Natural killer cell treated with Interleukin-12 subunit alpha and Interleukin-12 subunit beta and Interleukin-15 and Interleukin-18, amount 100 ng/mL, for 72 hours (primary cell): Measurements from ENCODE around the gene EFNA5. TPM values are rescaled to one million over a fixed set of nuclear protein-coding genes. Genes with fewer than 3 reads are reported as not detected.

Source experiments
- ATAC-seq, 2 donors: fragments of 150-1000 bp; cut with Tn5 transposase in 1 of 2; sonication (Bioruptor Pico), chemical (Tn5 transposase) in 1 of 2; 2 replicates each; pipeline ENCODE4 v1.10.0; 2021
- DNase-seq: peaks from one replicate; pipeline ENCODE4 v3.0.0; 2022; ENCODE audit warnings: low spot score
- H3K27ac Mint-ChIP-seq, 2 donors: 1 replicate in 1 of 2; 2 replicates in 1 of 2; pipeline ENCODE4 v1.8.0; 2022; ENCODE audit warnings: mixed read lengths in 2 of 2, mild to moderate bottlenecking in 1 of 2, moderate library complexity in 1 of 2
- H3K27me3 Mint-ChIP-seq, 2 donors: 1 replicate in 1 of 2; 2 replicates in 1 of 2; pipeline ENCODE4 v1.8.0; 2022; ENCODE audit warnings: mixed read lengths in 2 of 2
- H3K36me3 Mint-ChIP-seq: one replicate; pipeline ENCODE4 v1.8.0; 2022; ENCODE audit warnings: mixed read lengths
- H3K4me1 Mint-ChIP-seq, 2 donors: 1 replicate in 1 of 2; 2 replicates in 1 of 2; pipeline ENCODE4 v1.8.0; 2022; ENCODE audit warnings: low read depth in 2 of 2, mixed read lengths in 2 of 2, mild to moderate bottlenecking in 1 of 2
- H3K4me3 Mint-ChIP-seq: one replicate; pipeline ENCODE4 v1.8.0; 2022; ENCODE audit warnings: mixed read lengths
- H3K9me3 Mint-ChIP-seq: 2 replicates; pipeline ENCODE4 v1.8.0; 2022; ENCODE audit warnings: mixed read lengths
- total RNA-seq, 2 donors: library from RNA; stranded (reverse); gene quantifications; one replicate each; pipeline ENCODE4 v1.2.3, GENCODE V29; 2022

Gene EFNA5
- total RNA-seq, 2 donors from 2014 or later: 1.2 to 2.2 TPM

DNA sequence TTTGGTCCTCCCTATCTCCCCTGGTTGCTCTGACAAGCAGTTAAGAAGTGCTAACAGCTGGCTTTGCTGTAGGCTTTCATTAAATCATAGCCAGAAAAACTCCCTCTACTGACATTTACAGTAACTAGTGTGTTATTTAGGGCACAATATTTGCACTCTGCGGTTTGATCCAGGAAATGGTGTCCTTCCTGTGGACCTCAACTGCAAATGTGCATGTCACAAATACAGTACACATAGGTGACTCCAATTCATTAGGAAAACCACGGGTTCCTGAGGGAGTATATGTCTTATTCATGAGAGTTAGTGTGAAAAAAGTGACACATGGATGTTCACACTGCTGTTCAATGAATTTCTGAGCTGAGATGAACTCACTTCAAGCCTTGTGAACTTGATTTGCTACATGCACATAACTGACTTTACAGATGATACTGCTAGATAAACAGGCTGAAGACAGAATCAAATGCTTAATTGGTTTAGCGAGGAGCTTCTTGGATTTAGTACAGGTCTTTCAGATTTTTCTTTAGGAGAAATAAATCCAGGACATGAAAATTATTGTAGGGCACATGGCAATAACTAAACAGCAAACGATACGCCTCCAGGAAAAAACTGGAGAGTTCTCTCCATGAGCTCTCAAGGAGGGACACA, 281.5 kb downstream of the EFNA5 start:
- Mint-ChIP-seq H3K4me1 (peaks cover 39 to 43% of the 10 kb centered on the region in 2 donors), H3K27me3 (no peaks in the 10 kb centered on the region), H3K27ac (peak overlapping the region; percentile 95 to 99), H3K36me3 (no peaks in the 10 kb centered on the region), H3K4me3 (peak overlapping the region; percentile 95), H3K9me3 (no peaks in the 10 kb centered on the region)
- peak; percentile 71 to 84 for ATAC-seq
- peak; percentile 70 for DNase-seq

DNA sequence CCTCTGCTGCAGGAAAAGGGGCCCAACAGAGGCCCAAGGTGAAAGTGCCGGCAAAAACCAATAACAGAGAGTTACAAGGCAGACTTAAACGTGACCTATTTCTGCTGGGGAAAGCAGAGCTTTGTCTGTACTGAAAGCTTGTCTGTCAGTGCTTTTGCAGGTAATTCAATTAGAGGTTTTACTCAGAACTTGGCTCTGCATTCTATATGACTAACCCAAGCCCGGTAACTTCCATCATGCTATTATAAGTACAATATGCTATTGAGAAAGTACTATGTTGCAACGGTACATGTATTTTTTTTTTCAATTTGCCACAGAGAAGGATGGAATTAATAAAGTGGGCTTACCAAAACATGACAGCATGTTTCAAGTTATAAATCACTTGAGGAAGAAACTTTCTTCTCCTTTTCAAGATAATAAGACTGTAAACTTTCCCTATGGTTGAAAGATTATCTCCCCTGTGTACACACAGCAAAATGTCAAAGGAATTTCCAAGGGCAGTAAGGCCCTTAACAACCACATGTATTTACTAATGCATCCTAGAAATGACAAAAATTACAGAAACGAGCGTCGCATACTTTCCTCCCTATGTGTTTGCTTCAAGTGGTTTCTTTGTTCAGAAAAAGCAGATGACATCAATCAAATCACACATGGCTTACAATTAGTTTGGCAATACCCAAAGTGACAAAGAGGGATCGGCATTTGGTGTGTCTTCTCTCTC, 282.4 kb downstream of the EFNA5 start:
- H3K36me3 Mint-ChIP-seq: no peaks in the 10 kb centered on the region
- H3K4me3 Mint-ChIP-seq: peak overlapping the region; percentile 95
- peaks cover 39 to 41% of the 10 kb centered on the region in 2 donors for H3K4me1 Mint-ChIP-seq
- peak overlapping the region; percentile 95 to 99 for H3K27ac Mint-ChIP-seq
- H3K27me3 Mint-ChIP-seq: no peaks in the 10 kb centered on the region
- DNase-seq: peak; percentile 63
- H3K9me3 Mint-ChIP-seq: no peaks in the 10 kb centered on the region
- peak; percentile 89 to 90 for ATAC-seq

DNA sequence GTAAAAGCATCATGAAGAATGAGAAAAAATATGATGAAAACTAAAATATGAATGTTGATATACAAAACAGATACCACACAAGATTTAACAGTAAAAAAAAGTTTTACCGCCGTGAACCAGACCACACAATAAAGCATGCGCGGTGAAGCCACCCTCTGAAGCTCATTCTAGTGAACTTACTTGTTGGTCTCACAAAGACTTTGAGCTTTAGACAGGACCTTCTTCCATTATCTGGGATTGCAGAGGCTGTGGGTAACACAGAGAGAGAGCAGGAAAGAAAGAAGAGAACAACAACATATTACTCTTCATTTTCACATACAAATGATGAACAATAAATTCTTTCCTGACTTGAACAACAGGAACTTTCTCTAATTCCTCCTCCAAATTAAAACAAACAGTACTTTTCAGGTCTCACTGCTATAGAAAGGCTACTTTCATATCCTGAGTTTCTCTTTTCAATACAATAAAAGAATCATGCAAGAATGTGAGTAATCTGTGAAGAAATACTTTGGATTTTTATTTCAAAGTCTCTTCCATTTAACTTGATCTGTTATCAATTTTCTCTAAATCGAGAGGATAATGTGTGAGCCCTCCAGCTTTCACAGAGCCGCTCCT, 283.1 kb downstream of the EFNA5 start:
- peak overlapping the region; percentile 95 for H3K4me3 Mint-ChIP-seq
- ATAC-seq: peak in 1 of 2 donors; percentile 48
- H3K27ac Mint-ChIP-seq: peak overlapping the region; percentile 95 to 99

DNA sequence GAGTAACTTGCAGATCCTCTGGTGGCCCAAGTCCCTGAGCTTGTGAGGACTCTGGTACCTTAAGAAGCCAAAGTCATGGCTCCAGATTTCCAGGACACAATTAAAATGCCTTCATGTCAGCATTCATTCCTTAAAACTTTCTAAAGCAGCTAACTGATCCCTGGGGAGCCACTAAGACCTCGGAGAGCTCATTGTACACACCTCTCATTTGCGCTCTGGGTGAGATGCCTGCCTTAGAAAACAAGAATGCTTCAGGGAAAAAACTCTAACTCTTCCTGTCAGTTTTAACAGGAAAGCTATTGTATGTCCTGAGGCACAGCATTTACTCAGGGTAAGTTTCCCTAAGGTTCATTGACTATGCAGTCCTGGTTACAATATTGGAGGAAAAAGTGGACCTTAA, 285.0 kb downstream of the EFNA5 start:
- Mint-ChIP-seq H3K4me1 (peaks cover 33 to 34% of the 10 kb centered on the region in 2 donors), H3K4me3 (peak overlapping the region; percentile 15), H3K27me3 (no peaks in the 10 kb centered on the region), H3K36me3 (no peaks in the 10 kb centered on the region), H3K27ac (peak overlapping the region in 1 of 2 donors; percentile 72), H3K9me3 (no peaks in the 10 kb centered on the region)
- ATAC-seq: no peak
- DNase-seq: no peak

More for the DNA sequence above, 283.1 kb downstream of the EFNA5 start:
- Mint-ChIP-seq H3K36me3 (no peaks in the 10 kb centered on the region), H3K9me3 (no peaks in the 10 kb centered on the region), H3K4me1 (peaks cover 39 to 41% of the 10 kb centered on the region in 2 donors), H3K27me3 (no peaks in the 10 kb centered on the region)
- no peak for DNase-seq

DNA sequence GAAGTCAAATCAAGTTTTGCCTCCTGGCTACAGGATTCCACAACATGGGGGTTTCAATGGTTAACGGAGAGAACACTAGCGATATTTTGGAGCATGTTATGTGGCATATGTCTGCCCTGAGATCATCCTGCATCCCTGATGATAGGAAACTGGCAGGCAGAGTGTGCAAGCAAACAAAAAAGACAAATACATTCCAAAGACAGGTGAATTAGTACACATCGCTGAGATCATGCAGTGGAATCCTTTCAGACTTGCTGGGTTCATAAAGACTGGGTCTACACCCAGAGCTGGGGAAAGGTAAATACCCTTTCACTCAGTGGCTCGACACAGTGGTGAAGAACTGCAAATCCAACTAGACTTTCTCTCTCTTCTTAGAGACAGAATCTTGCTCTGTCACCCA, 286.5 kb downstream of the EFNA5 start:
- Mint-ChIP-seq H3K4me3 (no peak overlapping the region), H3K27me3 (no peaks in the 10 kb centered on the region), H3K4me1 (peaks cover 26 to 27% of the 10 kb centered on the region in 2 donors), H3K9me3 (no peaks in the 10 kb centered on the region), H3K36me3 (no peaks in the 10 kb centered on the region), H3K27ac (no peak overlapping the region)
- no peak for ATAC-seq
- no peak for DNase-seq

DNA sequence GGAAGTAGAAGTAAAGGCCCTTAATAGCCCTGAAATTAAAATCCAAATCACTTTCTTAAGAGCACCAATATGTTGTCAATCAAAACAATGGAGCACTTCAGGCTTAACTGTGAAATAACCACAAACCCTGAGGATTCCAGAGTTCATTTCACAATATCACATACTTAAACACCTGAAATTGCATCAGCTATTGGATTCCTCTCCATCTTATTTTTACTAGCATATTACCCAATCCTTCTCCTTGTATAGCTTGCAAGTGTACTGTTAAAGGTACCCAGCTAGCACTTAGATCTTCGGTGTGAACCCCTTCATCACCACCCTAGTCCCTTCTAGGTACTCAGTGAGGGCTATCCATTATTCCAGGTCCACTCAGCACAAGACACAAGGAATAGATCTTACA, 287.3 kb downstream of the EFNA5 start:
- DNase-seq (no peak), ATAC-seq (no peak)
- H3K4me1 Mint-ChIP-seq: peaks cover 21 to 23% of the 10 kb centered on the region in 2 donors
- H3K36me3 Mint-ChIP-seq: no peaks in the 10 kb centered on the region
- no peaks in the 10 kb centered on the region for H3K27me3 Mint-ChIP-seq
- H3K4me3 Mint-ChIP-seq: no peak overlapping the region
- H3K9me3 Mint-ChIP-seq: no peaks in the 10 kb centered on the region
- H3K27ac Mint-ChIP-seq: no peak overlapping the region

DNA sequence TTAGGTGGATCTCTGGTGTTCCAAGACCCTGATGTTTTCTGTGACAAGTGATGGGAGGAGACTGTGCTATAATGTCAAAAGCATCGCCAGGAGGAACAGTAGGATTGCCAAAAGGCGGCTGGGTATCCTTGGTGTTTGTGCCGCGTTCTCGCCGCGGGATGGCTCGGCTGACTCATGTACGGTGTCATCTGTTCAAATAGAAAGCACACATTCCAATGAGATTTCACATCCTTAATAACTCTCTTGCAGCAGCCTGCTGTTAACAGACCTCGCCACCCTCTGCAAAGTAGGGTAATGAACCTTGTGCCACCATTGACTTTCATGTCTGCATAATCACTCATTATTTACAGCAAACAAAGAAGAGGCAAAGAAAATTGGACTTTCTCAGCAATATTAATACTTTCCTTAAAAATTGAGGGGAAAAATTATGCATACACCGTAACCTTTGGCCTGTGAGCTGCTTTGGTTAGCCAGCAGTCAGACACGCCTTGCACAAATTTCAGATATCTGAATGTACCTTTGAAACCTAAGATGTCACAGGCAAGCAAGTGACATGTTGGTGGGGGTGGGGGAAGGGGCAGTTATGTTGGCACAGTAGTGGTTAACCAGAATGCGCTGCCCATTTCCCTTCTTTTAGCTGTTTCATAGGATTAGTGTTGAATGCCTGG, 289.4 kb downstream of the EFNA5 start:
- Mint-ChIP-seq H3K4me3 (no peak overlapping the region), H3K27ac (no peak overlapping the region)
- no peak for ATAC-seq

DNA sequence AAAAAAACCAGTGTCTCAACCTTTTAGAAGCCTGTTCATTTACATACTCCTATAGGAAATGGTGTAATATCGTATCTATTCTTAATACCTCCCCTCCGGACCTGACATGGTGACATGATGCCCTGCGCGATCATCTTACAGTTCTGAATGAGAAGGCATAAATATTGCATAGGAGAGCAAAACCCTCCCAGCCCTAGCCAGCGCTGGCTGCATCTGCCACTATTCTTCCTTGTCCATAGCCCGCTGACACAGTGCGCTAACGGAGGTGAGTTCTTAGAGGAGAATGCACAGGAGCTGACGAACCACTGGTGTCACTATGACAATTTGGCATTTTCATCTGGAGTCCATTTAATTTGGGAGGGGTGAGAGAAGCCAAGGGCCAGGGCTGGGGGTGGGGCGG, 290.1 kb downstream of the EFNA5 start:
- Mint-ChIP-seq H3K9me3 (no peaks in the 10 kb centered on the region), H3K27ac (no peak overlapping the region), H3K4me1 (peaks cover 14 to 16% of the 10 kb centered on the region in 2 donors), H3K27me3 (no peaks in the 10 kb centered on the region), H3K36me3 (no peaks in the 10 kb centered on the region), H3K4me3 (no peak overlapping the region)
- ATAC-seq: no peak
- no peak for DNase-seq

More for the DNA sequence above, 289.4 kb downstream of the EFNA5 start:
- H3K27me3 Mint-ChIP-seq: no peaks in the 10 kb centered on the region
- peaks cover 14 to 16% of the 10 kb centered on the region in 2 donors for H3K4me1 Mint-ChIP-seq
- no peak for DNase-seq
- H3K9me3 Mint-ChIP-seq: no peaks in the 10 kb centered on the region
- H3K36me3 Mint-ChIP-seq: no peaks in the 10 kb centered on the region

DNA sequence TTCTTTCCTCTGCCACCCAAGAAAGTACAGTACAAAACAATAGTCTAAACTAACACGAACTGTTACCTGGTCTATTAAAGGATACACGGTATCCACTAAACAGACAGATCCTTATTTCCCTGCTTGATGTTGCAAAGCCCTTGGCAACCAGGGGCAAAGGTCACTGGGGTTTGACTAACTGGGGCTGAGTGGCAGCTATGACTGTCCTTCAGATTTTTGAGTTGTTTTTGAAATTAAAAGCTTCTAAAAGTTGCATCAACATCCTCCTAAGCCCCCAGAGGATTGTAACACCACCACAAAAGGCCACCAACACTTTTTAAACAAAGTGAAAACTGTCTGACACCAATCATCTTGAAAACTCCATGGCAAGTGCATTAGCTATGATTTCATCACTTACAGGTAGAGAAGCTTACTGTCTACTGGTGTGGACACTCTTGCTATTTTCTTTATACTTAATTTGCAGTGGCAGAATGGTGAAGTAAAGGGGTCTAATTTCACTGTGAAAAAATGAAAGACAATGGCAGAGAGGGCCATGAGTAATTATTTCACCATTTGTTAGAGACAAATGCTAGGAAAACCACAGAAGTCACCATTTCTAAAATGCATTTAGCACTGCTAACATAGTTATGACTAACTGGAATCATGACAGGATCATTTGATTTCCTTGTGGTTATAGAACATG, 292.4 kb downstream of the EFNA5 start:
- H3K36me3 Mint-ChIP-seq: no peaks in the 10 kb centered on the region
- peak; percentile 81 to 87 for ATAC-seq
- peaks cover 16% of the 10 kb centered on the region in 2 donors for H3K4me1 Mint-ChIP-seq
- H3K4me3 Mint-ChIP-seq: no peak overlapping the region
- H3K27me3 Mint-ChIP-seq: no peaks in the 10 kb centered on the region
- H3K27ac Mint-ChIP-seq: peak overlapping the region; percentile 40 to 62
- H3K9me3 Mint-ChIP-seq: no peaks in the 10 kb centered on the region
- DNase-seq: no peak

DNA sequence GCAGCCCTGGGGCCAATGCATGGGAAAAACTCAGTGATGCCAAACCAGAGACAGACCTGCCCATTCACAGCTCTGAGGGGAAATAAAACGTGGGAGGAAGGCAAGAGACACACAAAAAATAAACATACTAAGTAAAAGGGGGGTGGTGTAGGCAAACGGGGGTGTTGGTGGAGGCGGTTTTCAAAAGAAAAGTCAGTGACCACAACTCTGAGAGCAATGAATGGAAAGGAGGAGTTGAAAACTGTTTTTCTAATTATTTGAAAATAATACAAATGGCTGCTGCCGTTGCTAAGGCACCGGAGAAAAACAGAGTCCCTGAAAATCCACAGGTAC, 293.5 kb downstream of the EFNA5 start:
- Mint-ChIP-seq H3K27ac (peak overlapping the region in 1 of 2 donors; percentile 75), H3K9me3 (no peaks in the 10 kb centered on the region), H3K36me3 (no peaks in the 10 kb centered on the region), H3K27me3 (no peaks in the 10 kb centered on the region), H3K4me3 (peak overlapping the region; percentile 42), H3K4me1 (peaks cover 16% of the 10 kb centered on the region in 2 donors)
- DNase-seq (no peak), ATAC-seq (no peak)

DNA sequence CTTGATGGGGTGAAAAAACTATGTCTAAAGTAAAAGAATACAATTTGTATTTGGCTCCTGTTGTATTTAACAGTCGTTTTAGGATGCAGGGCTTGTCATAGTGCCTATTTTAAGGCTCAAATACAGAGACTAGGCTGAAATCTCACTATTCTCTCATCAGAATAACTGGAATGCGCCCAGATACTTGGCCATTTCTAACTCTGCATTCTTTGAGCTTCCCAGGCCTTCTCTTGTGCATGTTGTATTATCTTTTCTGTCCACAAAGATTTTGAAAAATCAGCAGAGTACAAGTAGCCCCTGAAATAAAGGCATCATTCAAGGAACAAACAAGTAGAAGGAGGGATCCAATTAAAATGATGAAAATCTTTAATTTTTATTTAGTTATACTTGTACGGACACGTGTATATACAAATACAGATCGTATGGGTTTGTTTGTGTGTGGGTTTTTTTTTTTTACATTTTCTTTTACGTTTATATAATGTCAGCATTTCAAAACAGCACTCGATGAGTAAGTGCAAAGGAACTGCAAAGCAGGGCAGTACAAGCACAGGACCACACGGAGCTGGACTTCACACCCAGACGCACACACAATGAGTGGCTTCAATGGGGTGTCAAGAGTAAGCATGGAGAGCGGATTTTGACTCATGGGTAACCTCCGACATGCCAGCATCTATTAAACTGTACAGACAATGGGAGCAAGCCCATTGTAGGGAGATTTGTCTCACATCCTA, 294.0 kb downstream of the EFNA5 start:
- no peaks in the 10 kb centered on the region for H3K36me3 Mint-ChIP-seq
- peak overlapping the region; percentile 42 for H3K4me3 Mint-ChIP-seq
- H3K27me3 Mint-ChIP-seq: no peaks in the 10 kb centered on the region
- no peak for DNase-seq
- ATAC-seq: no peak
- peak overlapping the region in 1 of 2 donors; percentile 75 for H3K27ac Mint-ChIP-seq
- H3K9me3 Mint-ChIP-seq: no peaks in the 10 kb centered on the region
- peaks cover 16% of the 10 kb centered on the region in 2 donors for H3K4me1 Mint-ChIP-seq

DNA sequence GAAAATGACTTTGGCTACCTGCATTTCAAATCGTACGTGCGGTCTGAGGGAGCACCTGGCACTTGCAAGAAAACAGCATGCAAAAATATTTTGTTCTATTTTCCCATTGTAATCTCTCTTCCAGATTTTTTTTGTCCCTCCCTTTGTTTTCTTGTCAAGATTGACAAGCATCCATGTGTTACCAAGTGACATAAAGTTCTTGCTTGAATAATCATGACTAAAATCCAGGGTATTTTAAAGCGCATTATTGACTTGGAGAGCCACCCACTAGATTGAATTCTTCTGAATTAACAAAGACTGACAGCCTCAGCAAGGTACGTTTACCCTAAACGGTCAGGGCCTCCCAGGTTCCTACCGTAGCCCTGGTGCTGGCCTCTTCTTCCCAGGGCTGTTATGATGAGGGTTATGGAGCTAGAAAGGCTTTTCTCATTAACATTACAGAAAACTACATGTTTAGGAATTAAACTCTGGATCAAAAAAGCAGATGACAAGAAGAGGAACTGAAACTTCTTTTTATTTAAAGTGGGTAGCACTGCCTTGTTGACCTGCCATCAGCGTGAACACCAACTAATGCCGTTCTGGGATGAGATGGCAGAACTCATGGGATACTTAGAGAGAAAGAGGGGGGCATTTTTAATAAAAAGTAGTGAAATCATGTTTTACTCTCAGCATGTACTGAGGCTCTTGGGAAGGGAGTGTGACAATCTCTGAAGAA, 297.0 kb downstream of the EFNA5 start:
- H3K4me1 Mint-ChIP-seq: peaks cover 21% of the 10 kb centered on the region in 2 donors
- H3K9me3 Mint-ChIP-seq: no peaks in the 10 kb centered on the region
- no peaks in the 10 kb centered on the region for H3K36me3 Mint-ChIP-seq
- no peak for ATAC-seq
- H3K27me3 Mint-ChIP-seq: no peaks in the 10 kb centered on the region
- no peak overlapping the region for H3K27ac Mint-ChIP-seq
- H3K4me3 Mint-ChIP-seq: no peak overlapping the region
- no peak for DNase-seq
